ENCODE results near the gene FBXL4.

FBXL4 gene

DNA sequence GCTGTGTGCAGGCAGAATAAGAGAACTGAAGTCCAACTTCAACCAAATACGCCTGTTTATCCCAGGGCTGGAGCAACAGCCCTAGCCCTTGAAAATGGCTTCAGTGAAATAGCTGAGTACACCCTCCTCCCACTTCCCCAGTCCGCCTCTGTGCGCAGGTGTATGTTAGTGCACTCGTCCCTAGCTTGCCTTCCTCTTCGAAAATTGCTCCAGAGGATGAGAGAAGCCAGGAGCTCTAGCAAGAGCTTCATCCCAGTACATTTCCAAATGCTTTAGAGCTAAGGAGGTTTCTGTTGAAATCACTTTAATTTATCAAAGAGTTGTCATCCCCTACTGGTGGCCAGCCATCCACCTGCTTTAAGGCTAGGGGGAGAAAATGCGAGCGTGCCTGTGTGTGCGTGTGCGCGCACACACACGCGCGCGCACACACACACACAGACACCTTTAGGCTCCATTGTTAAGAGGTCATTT, 118.8 kb downstream of the FBXL4 start:
- TF ChIP-seq, protein P1, sequence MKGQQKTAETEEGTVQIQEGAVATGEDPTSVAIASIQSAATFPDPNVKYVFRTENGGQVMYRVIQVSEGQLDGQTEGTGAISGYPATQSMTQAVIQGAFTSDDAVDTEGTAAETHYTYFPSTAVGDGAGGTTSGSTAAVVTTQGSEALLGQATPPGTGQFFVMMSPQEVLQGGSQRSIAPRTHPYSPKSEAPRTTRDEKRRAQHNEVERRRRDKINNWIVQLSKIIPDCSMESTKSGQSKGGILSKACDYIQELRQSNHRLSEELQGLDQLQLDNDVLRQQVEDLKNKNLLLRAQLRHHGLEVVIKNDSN (IDR thresholded peaks at IDR 0.05): no peak

DNA sequence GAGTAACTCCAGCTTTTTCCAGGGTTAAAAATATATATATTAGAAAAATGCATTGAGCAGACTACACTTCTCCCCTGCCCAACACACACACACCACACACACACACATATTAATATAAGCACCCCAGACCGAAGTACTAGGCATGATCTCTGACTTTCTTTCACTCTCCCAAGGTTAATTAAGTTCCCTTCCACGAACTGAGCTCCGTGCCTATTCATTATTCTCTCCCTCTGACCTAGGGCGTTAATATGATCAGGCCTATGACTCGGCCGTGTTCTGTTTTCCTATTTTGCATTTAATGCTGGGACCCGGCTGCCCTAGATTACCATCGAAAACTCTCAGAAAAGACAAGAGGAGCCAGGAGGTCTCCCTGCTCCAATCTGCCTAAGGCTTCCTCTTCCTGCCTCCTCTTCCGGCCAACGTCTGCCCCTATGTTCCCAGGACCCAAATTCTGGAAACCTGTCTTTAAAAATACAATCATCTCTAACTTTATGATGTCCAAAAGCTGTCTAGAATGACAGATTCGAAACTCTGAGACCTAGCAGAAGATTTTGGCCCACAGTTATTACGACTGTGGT, 119.4 kb downstream of the FBXL4 start:
- no peak for TF ChIP-seq CEBPB (IDR thresholded peaks at IDR 0.05)
- TF ChIP-seq YY1 (IDR thresholded peaks at IDR 0.05; ENCODE audit: low read depth): no peak
- TF ChIP-seq EGR1 (IDR thresholded peaks at IDR 0.05): no peak
- TF ChIP-seq, protein P2, sequence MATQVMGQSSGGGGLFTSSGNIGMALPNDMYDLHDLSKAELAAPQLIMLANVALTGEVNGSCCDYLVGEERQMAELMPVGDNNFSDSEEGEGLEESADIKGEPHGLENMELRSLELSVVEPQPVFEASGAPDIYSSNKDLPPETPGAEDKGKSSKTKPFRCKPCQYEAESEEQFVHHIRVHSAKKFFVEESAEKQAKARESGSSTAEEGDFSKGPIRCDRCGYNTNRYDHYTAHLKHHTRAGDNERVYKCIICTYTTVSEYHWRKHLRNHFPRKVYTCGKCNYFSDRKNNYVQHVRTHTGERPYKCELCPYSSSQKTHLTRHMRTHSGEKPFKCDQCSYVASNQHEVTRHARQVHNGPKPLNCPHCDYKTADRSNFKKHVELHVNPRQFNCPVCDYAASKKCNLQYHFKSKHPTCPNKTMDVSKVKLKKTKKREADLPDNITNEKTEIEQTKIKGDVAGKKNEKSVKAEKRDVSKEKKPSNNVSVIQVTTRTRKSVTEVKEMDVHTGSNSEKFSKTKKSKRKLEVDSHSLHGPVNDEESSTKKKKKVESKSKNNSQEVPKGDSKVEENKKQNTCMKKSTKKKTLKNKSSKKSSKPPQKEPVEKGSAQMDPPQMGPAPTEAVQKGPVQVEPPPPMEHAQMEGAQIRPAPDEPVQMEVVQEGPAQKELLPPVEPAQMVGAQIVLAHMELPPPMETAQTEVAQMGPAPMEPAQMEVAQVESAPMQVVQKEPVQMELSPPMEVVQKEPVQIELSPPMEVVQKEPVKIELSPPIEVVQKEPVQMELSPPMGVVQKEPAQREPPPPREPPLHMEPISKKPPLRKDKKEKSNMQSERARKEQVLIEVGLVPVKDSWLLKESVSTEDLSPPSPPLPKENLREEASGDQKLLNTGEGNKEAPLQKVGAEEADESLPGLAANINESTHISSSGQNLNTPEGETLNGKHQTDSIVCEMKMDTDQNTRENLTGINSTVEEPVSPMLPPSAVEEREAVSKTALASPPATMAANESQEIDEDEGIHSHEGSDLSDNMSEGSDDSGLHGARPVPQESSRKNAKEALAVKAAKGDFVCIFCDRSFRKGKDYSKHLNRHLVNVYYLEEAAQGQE (IDR thresholded peaks at IDR 0.05; ENCODE audit: low read depth): no peak

DNA sequence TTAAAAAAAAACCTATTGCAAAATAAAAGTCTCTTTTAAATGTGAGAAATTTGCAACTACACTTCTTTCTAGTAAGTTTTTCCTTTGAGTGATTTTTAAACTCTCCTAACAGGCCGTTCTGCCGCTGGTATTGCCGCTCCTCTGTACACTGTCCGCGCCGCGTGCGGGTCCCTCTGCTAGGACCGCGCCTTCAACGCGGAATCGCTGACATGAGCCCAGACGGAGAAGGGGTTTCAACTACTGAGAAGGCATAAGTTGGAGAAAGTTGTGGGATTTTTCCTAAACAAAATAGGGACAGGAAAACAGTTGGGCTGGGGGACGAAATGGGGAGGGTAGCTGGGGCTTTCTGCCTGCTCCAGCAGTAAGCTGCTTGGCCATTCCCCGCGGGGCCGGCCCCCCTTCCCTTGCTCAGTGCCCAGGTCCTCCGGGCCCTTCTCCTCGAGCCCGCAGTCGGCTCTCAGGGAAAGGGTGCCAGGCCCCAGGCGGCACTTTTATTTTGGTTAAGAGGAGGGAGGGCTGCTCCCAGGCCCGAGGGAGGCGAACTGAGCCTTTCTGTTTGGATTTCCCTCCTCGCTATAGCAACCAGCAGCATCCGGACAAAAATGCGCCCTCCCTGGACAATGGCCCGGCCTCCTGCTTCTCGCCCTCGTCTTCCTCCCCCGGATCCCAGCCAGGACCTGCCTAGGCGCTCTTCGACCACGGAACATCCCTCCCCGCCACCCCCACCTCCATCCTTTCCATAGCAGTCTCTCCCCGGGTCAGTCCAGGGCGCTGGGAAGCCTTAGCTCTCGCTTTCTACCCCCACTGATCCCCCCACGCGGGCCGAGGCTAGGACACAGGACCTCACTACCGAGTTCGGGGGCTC, 120.2 kb downstream of the FBXL4 start:
- TF ChIP-seq RAD21 (IDR thresholded peaks at IDR 0.05; ENCODE audit: low read depth) (no peak), YY1 (IDR thresholded peaks at IDR 0.05; ENCODE audit: low read depth) (no peak), TCF12 (IDR thresholded peaks at IDR 0.05; ENCODE audit: low read depth) (no peak), CEBPB (IDR thresholded peaks at IDR 0.05) (no peak), ZBTB7A (IDR thresholded peaks at IDR 0.05; ENCODE audit: low read depth) (no peak), TAF1 (IDR thresholded peaks at IDR 0.05; ENCODE audit: low read depth) (no peak), EP300 (IDR thresholded peaks at IDR 0.05; ENCODE audit: borderline replicate concordance) (no peak)
- TF ChIP-seq, protein P1 (IDR thresholded peaks at IDR 0.05): no peak
- TF ChIP-seq, protein P3, sequence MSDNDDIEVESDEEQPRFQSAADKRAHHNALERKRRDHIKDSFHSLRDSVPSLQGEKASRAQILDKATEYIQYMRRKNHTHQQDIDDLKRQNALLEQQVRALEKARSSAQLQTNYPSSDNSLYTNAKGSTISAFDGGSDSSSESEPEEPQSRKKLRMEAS (IDR thresholded peaks at IDR 0.05): no peak

DNA sequence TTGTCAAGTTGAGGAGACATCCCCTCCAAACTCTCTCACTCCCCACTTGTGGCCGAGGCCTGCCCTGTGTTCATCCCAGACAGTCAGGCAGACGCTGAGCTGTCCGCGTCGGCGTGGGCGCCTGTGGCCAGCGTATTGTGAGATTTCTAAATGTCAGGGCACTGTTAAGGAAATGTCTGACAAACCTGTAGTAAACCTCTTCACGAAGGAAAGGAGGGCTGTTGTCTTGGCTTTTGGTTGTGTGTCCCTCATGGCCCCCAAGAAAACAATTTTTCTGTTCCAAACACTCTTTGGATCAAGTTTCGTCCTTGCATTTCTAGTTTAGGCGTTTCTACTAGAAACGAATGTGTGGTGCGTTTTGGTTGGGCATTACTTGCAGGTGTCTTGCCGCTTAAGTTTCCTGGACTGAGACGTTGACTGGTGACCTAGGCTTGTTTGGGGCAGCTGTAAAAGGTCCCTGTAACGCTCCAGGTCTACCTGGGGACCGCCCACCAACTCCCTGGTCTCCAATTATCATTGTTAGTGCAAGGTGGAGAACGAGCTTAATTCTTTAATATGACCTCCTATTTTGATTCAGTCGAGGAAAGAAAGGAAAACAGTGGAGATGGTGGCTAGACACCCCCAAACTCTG, 122.0 kb downstream of the FBXL4 start:
- TF ChIP-seq, protein P1 (IDR thresholded peaks at IDR 0.05): no peak
- TF ChIP-seq CEBPB (IDR thresholded peaks at IDR 0.05) (no peak), NFIC (IDR thresholded peaks at IDR 0.05) (no peak), TCF12 (IDR thresholded peaks at IDR 0.05; ENCODE audit: low read depth) (no peak), TAF1 (IDR thresholded peaks at IDR 0.05; ENCODE audit: low read depth) (no peak), EP300 (IDR thresholded peaks at IDR 0.05; ENCODE audit: borderline replicate concordance) (no peak), ZBTB7A (IDR thresholded peaks at IDR 0.05; ENCODE audit: low read depth) (no peak)
- TF ChIP-seq, protein P2 (IDR thresholded peaks at IDR 0.05; ENCODE audit: low read depth): no peak

DNA sequence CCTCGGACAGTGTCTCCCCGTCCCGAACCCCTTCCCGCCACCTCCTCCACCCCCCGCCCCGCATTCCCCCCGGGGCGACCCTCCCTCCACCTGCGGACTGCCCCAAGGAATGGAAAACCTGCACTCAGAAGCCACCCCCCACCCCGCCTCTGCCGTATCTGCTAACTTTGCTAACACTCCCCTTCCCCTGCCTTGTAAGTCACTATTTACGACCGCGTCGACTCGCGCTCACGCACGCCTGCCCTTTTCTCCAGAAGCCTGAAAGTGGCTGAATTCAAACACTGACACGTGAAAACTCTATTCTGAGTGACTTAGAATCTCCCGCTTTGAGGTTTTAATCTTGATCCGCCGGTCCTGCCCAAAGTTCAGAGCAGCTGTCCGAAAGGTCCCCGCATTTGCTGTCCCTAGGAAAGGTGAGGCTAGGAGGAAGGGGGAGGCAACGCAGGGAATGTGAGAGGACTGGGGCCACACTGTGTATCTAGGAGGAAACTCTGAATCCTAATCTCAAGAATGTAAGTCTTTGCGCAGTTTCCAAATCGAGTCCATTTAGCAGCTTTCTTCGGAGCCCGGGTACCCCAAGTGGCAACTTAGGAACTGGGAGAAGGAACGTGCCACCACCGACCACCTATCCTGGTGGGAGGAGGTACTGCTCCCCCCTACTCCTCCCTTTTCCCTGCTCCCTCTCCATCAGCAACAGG, 122.7 kb downstream of the FBXL4 start:
- no peak for TF ChIP-seq FOXM1 (IDR thresholded peaks at IDR 0.05; ENCODE audit: borderline replicate concordance, low read depth)
- TF ChIP-seq, protein P3 (IDR thresholded peaks at IDR 0.05): no peak
- TF ChIP-seq, protein P2 (IDR thresholded peaks at IDR 0.05; ENCODE audit: low read depth): no peak
- no peak for TF ChIP-seq EP300 (IDR thresholded peaks at IDR 0.05; ENCODE audit: borderline replicate concordance)
- no peak for TF ChIP-seq RAD21 (IDR thresholded peaks at IDR 0.05; ENCODE audit: low read depth)
- TF ChIP-seq EGR1 (IDR thresholded peaks at IDR 0.05): no peak
- TF ChIP-seq TAF1 (IDR thresholded peaks at IDR 0.05; ENCODE audit: low read depth): no peak
- TF ChIP-seq TEAD4 (IDR thresholded peaks at IDR 0.05): no peak
- TF ChIP-seq TCF12 (IDR thresholded peaks at IDR 0.05; ENCODE audit: low read depth): no peak
- no peak for TF ChIP-seq ZBTB7A (IDR thresholded peaks at IDR 0.05; ENCODE audit: low read depth)
- no peak for TF ChIP-seq CREB1 (IDR thresholded peaks at IDR 0.05; ENCODE audit: low read depth)
- TF ChIP-seq YY1 (IDR thresholded peaks at IDR 0.05; ENCODE audit: low read depth): no peak
- no peak for TF ChIP-seq CEBPB (IDR thresholded peaks at IDR 0.05)
- TF ChIP-seq, protein P1 (IDR thresholded peaks at IDR 0.05): no peak
- no peak for TF ChIP-seq NFIC (IDR thresholded peaks at IDR 0.05)

Data from Ishikawa (cell line).